Mesodermal cell (in vitro differentiated cells): Measurements from ENCODE around the gene ZC3H10.
A peak's percentile ranks its signal among the peaks of the same experiment; 100 is the strongest.

Experiments used
- H3K27ac ChIP-seq: 2 replicates; pipeline ENCODE4 v1.7.0; 2013; ENCODE audit warnings: mild to moderate bottlenecking, low read depth, low read length, moderate library complexity; ENCODE audit not compliant: severe bottlenecking
- H3K36me3 ChIP-seq: 2 replicates; pipeline ENCODE4 v1.7.1; 2013; ENCODE audit warnings: mild to moderate bottlenecking, low read length, moderate library complexity; ENCODE audit not compliant: control insufficient read depth, insufficient read depth
- H3K4me1 ChIP-seq: one replicate; pipeline ENCODE4 v1.7.1; 2013; ENCODE audit warnings: mild to moderate bottlenecking, low read length; ENCODE audit not compliant: insufficient read depth, control insufficient read depth, poor library complexity, severe bottlenecking
- H3K4me3 ChIP-seq: 2 replicates; pipeline ENCODE4 v1.7.0; 2013; ENCODE audit warnings: low read length, control low read depth, mild to moderate bottlenecking; ENCODE audit not compliant: insufficient read depth, poor library complexity, severe bottlenecking; ENCODE audit errors: extremely low read depth
- H3K9me3 ChIP-seq: 2 replicates; pipeline ENCODE4 v1.7.1; 2013; ENCODE audit warnings: mild to moderate bottlenecking, low read length, moderate library complexity; ENCODE audit not compliant: control insufficient read depth
- WGBS, 2 experiments: methylation state at CpG; one replicate each; pipeline ENCODE4 v1.1.5; 2013; ENCODE audit warnings: missing lambda C conversion rate in 2 of 2; ENCODE audit not compliant: insufficient coverage in 2 of 2; 5-methylcytosine and 5-hydroxymethylcytosine counted together

The ZC3H10 gene

DNA sequence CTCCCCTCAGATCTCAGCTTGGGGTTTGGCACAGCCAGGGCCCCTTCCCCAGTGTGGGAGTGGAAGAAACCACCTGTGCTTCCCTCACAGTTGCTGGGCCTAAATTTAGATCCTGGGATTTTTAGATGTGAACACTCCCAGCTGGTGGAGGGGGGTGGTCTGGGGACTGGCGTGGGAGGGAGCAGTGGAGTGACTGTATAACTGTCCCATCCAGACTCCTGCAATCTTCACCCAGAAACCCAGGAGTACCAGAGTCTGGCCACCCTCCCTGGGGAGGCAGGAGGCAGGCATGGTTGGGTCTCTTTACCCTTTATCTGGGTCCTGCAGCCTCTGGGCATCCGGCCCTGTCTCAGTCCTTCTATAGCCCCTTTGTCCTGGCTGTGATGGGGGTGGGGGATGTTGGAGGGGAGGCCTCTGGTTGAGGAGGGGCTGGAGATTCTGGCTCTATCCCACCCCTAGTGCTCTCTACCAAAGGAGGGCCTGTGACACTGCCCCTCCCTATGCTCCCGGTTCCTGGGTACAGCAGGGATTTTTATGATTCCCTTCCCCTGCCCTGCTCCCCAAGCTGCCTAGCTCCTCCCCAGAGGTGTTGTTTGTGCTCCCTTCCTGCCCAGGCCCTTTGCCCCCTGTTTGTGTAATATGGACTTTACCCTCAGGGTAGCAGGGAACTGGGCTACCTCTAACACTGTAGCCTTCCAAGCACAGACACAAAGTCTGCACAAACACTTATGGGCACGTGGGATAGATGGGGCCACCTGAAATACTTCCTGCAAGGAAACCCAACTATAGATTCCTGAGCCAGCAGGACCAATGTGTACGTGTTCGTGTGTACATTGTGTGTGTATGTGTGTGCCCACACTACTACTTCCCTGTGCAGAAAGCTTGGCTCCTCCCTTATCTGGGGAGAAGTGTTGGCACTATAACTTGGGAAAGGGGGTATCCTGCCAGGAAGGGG is 36.4 kb upstream of the ZC3H10 start:
- peak overlapping the region; percentile 63 for H3K27ac ChIP-seq
- H3K4me3 ChIP-seq, result peak overlapping the region; percentile 58
- WGBS, 2 experiments, result 40 to 67% methylated on average over 1 to 2 of the region's 6 CpGs
- H3K9me3 ChIP-seq, result no peaks in the 10 kb centered on the region
- peaks cover 17% of the 10 kb centered on the region for H3K4me1 ChIP-seq
- H3K36me3 ChIP-seq, result no peaks in the 10 kb centered on the region

DNA sequence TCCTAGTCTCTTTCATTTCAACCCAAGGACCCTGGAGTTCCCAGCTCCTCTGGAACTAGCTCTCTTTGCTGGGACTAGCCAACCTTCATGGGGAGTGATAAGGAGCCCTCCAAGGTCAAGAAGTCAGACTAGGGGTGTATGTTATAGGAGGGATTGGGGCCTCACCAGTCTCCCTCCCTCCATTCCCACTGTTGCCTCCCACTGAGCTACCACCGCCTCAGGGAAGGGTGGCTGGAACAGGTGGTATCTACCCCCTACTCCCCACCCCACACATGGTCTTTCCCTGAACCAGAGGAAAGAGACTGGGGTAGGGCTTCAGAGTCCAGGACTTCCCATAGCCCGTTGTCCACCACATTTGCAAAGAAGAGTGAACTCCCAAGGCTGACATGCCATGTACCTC is 35.7 kb upstream of the ZC3H10 start:
- WGBS, 2 experiments, result 88% methylated on average over 1 of the region's 2 CpGs; no CpG with 5 or more reads in 1 of the 2 experiments
- Histone ChIP-seq H3K4me1 (peaks cover 17% of the 10 kb centered on the region), H3K36me3 (no peaks in the 10 kb centered on the region), H3K27ac (peak overlapping the region; percentile 23), H3K4me3 (no peak overlapping the region), H3K9me3 (no peaks in the 10 kb centered on the region)

DNA sequence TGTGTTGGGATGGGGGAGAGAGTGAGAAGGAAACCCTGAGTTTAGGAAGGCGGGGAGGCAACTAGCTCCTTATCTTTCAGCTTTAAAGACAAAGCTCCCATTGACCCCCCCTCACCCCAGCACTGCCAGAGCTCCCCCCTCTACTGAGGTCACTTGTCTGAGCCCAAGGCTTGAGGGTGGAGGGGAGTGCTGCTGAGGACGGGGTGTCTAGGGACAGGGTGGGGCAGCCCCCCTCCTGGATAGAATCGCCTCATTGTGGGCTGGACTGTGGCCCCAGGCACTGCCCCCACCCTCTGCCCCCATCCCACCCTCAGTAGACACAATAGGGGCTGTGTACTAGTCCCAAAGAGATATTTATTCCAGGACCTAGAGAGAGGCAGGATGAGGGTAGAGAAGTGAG is 35.1 kb upstream of the ZC3H10 start:
- H3K4me3 ChIP-seq, result no peak overlapping the region
- H3K36me3 ChIP-seq, result no peaks in the 10 kb centered on the region
- H3K27ac ChIP-seq, result peak overlapping the region; percentile 23
- WGBS, 2 experiments, result 80% methylated on average over 1 of the region's 3 CpGs; no CpG with 5 or more reads in 1 of the 2 experiments
- H3K4me1 ChIP-seq, result peaks cover 17% of the 10 kb centered on the region
- H3K9me3 ChIP-seq, result no peaks in the 10 kb centered on the region

DNA sequence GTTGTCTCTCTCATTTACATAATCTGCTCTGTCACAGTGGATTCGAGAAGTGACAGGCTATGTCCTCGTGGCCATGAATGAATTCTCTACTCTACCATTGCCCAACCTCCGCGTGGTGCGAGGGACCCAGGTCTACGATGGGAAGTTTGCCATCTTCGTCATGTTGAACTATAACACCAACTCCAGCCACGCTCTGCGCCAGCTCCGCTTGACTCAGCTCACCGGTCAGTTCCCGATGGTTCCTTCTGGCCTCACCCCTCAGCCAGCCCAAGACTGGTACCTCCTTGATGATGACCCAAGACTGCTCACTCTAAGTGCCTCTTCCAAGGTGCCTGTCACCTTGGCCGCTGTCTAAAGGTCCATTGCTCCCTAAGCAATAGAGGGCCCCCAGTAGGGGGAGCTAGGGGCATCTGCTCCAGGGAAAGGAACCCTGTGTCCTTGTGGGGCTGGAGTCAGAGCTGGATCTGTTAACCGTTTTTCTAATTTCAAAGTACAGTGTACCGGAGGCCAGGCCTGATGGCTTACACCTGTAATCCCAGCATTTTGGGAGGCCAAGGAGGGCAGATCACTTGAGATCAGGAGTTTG is 33.0 kb upstream of the ZC3H10 start:
- no peak overlapping the region for H3K27ac ChIP-seq
- no peaks in the 10 kb centered on the region for H3K36me3 ChIP-seq
- peaks cover 17% of the 10 kb centered on the region for H3K4me1 ChIP-seq
- no peaks in the 10 kb centered on the region for H3K9me3 ChIP-seq
- H3K4me3 ChIP-seq, result no peak overlapping the region
- WGBS, 2 experiments, result 93 to 95% methylated on average over 14 to 15 of the region's 15 CpGs

DNA sequence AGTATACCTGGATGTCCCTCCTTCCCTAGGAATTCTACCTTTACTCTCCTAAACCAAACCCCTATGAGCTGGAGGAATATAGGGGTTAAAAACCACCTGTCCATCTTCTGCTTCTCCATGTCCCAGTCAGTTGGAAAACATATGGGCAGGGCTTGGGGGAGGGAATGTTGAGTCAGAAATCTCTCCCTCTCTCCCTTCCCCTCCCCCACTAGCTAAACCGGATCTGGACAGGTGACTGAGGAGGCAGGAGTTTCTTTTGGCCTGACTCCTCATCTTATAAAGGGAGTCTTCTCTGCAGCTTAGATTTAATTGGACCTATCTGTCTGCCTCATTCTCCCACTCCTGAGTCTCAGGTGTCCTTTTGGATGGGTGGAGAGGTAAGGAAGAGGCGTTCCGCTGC is 32.0 kb upstream of the ZC3H10 start:
- WGBS, 2 experiments, result no CpG with 5 or more reads among the region's 3 CpGs
- Histone ChIP-seq H3K9me3 (no peaks in the 10 kb centered on the region), H3K27ac (no peak overlapping the region), H3K36me3 (no peaks in the 10 kb centered on the region), H3K4me3 (no peak overlapping the region), H3K4me1 (peaks cover 8% of the 10 kb centered on the region)

DNA sequence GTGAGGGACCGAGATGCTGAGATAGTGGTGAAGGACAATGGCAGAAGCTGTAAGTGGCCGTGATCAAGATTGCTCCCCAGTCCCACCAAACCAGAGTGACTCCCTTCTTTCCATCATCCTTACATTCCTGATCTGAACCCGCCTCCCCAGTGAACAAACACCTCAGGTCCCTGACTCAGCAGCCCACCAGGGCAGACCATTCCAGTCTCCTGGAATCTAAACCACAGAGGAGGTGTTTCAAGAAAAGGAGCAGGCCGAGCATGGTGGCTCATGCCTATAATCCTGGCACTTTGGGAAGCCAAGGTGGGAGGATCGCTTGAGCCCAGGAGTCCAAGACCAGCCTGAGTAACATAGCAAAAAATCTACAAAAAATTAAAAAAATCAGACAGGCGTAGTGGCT is 31.5 kb upstream of the ZC3H10 start:
- Histone ChIP-seq H3K4me1 (peaks cover 6% of the 10 kb centered on the region), H3K27ac (no peak overlapping the region), H3K9me3 (no peaks in the 10 kb centered on the region), H3K36me3 (no peaks in the 10 kb centered on the region), H3K4me3 (no peak overlapping the region)
- WGBS, 2 experiments, result 75 to 82% methylated on average over 6 of the region's 6 CpGs

DNA sequence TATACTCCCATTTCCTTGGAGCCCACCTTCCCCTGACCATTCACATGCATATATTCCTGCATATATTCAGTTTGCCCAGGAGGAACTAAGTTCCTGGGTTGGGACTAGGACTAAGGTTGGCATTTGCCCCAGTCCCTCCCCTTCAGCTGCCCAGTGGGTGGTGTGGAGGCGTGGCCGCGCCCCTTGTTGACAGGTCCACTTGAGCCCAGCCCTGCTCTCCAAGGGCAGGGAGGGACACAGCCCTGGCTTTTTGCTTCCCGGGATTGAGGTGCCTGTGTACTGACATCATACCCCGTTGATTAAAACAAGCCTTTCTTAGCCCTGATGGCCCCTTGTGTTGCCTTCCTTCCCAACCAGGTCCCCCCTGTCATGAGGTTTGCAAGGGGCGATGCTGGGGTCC is 30.8 kb upstream of the ZC3H10 start:
- H3K36me3 ChIP-seq, result no peaks in the 10 kb centered on the region
- H3K27ac ChIP-seq, result no peak overlapping the region
- peaks cover 6% of the 10 kb centered on the region for H3K4me1 ChIP-seq
- no peaks in the 10 kb centered on the region for H3K9me3 ChIP-seq
- WGBS, 2 experiments, result 92 to 98% methylated on average over 6 of the region's 6 CpGs
- no peak overlapping the region for H3K4me3 ChIP-seq

DNA sequence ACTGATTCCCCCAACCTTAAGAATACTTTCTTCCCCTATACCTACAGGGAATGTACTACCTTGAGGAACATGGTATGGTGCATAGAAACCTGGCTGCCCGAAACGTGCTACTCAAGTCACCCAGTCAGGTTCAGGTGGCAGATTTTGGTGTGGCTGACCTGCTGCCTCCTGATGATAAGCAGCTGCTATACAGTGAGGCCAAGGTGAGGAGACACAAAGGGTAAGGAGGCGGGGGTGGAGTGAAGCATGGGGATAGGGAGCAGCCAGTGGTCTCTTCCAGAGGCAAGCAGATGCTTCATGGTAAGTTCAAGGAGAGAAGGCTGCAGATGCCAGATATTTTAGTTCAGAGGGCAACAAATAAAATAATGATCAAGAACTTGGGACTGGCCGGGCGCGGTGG is 20.3 kb upstream of the ZC3H10 start:
- Histone ChIP-seq H3K27ac (no peak overlapping the region), H3K36me3 (peaks cover 4% of the 10 kb centered on the region), H3K4me3 (no peak overlapping the region), H3K4me1 (no peaks in the 10 kb centered on the region), H3K9me3 (no peaks in the 10 kb centered on the region)
- 85 to 99% methylated on average over 1 to 6 of the region's 6 CpGs for WGBS, 2 experiments

DNA sequence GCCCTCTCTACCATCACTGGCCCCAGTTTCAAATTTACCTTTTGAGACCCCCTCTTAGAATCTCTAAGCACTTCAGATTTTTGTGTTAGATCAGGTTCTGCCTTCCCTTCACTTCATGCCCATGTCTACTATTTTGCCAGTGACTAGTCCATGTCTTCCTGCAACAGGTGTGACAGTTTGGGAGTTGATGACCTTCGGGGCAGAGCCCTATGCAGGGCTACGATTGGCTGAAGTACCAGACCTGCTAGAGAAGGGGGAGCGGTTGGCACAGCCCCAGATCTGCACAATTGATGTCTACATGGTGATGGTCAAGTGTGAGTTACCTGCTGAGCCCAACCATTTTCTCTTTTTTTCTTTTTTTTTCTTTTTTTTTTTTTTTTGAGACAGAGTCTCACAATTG is 19.5 kb upstream of the ZC3H10 start:
- Histone ChIP-seq H3K36me3 (peaks cover 4% of the 10 kb centered on the region), H3K9me3 (no peaks in the 10 kb centered on the region), H3K27ac (no peak overlapping the region), H3K4me1 (no peaks in the 10 kb centered on the region), H3K4me3 (no peak overlapping the region)
- WGBS, 2 experiments, result 92 to 93% methylated on average over 2 to 3 of the region's 3 CpGs

DNA sequence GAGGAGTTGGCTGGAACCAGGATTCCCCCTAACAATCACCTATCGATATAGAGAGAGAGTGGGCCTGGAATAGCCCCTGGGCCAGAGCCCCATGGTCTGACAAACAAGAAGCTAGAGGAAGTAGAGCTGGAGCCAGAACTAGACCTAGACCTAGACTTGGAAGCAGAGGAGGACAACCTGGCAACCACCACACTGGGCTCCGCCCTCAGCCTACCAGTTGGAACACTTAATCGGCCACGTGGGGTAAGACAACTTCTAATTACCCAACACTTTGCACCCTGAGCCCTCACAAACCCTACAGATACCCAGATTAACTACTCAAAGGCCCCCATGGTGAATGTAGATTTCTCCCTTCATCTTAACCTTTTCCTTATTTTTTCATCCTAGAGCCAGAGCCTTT is 18.3 kb upstream of the ZC3H10 start:
- H3K27ac ChIP-seq, result no peak overlapping the region
- no peak overlapping the region for H3K4me3 ChIP-seq
- WGBS, 2 experiments, result 85 to 87% methylated on average over 2 to 3 of the region's 4 CpGs
- H3K9me3 ChIP-seq, result no peaks in the 10 kb centered on the region
- H3K36me3 ChIP-seq, result peaks cover 4% of the 10 kb centered on the region
- H3K4me1 ChIP-seq, result no peaks in the 10 kb centered on the region

DNA sequence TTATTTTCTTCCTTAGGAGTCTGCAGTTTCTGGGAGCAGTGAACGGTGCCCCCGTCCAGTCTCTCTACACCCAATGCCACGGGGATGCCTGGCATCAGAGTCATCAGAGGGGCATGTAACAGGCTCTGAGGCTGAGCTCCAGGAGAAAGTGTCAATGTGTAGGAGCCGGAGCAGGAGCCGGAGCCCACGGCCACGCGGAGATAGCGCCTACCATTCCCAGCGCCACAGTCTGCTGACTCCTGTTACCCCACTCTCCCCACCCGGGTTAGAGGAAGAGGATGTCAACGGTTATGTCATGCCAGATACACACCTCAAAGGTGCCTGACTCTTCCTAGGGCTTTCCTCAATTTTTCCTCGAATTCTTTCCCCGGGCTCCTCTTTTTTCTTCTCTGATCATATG is 17.0 kb upstream of the ZC3H10 start:
- H3K9me3 ChIP-seq, result no peaks in the 10 kb centered on the region
- H3K4me3 ChIP-seq, result no peak overlapping the region
- 92 to 97% methylated on average over 8 to 12 of the region's 14 CpGs for WGBS, 2 experiments
- H3K4me1 ChIP-seq, result peaks cover 8% of the 10 kb centered on the region
- H3K27ac ChIP-seq, result no peak overlapping the region
- peaks cover 7% of the 10 kb centered on the region for H3K36me3 ChIP-seq
